HepG2 (cell line): ENCODE measurements around the gene B9D2. TPM values are rescaled to one million over a fixed set of nuclear protein-coding genes. Genes with fewer than 3 reads are reported as not detected.

ENCODE experiments used
- ATAC-seq: fragments of 200-7000 bp; cut with Tn5 transposase; 3 replicates; pipeline ENCODE4 v1.9.1; 2020; ENCODE audit warnings: mild to moderate bottlenecking, moderate library complexity
- BruUV-seq: library from RNA; stranded (reverse); fragments of 400-500 nt; replicated peaks from 2 replicates; lab custom pipeline; 2021; lab: Mats Ljungman, UMichigan
- CTCF ChIA-PET: fragments of 300-600 bp; formaldehyde crosslinking; extraction: SDS; loops from one replicate; lab custom pipeline; 2021; ENCODE audit warnings: low total read pairs, inconsistent platforms, low intra/inter-chr PET ratio; lab: Yijun Ruan, JAX
- POLR2A ChIA-PET: fragments of 350-600 bp; sonication (Branson Sonifier 250); formaldehyde crosslinking; loops from one replicate; lab custom pipeline; 2020; ENCODE audit warnings: antibody characterized with exemption, inconsistent platforms; lab: Yijun Ruan, JAX
- DNase-seq: peaks from one replicate; pipeline ENCODE4 v3.0.0-alpha.2; 2015; ENCODE audit warnings: low spot score
- FAIRE-seq: peaks from 3 replicates; lab custom pipeline; 2011; peaks lifted over from hg19 to GRCh38; lab: Jason Lieb, UNC
- H2AFZ ChIP-seq: one replicate; pipeline ENCODE4 v1.6.1; 2011; ENCODE audit warnings: low read length, inconsistent platforms
- H3K27ac ChIP-seq: fragments of 300-600 bp; 3 replicates; pipeline ENCODE4 v1.8.0; 2011; ENCODE audit warnings: mixed run types, mild to moderate bottlenecking, mixed read lengths, low read length, inconsistent platforms; ENCODE audit not compliant: insufficient read depth; ENCODE audit errors: extremely low read length
- H3K27me3 ChIP-seq, 2 experiments: fragments of 200-600 bp in 1 of 2; 2 replicates in 1 of 2; 3 replicates in 1 of 2; pipeline versions ENCODE4 v1.6.0 to v1.8.0; 2011; ENCODE audit warnings: low read length in 2 of 2, mild to moderate bottlenecking in 2 of 2, moderate library complexity in 2 of 2, inconsistent platforms in 1 of 2; ENCODE audit not compliant: insufficient read depth in 2 of 2, control insufficient read depth in 1 of 2
- H3K36me3 ChIP-seq, 2 experiments: fragments of 200-600 bp in 1 of 2; replicated peaks in 1 of 2; 2 replicates in 1 of 2; 3 replicates in 1 of 2; pipeline versions ENCODE4 v1.5.1 to v1.8.0; 2011; ENCODE audit warnings: low read length in 2 of 2, inconsistent platforms in 1 of 2; ENCODE audit not compliant: insufficient read depth in 2 of 2, control insufficient read depth in 1 of 2
- H3K4me1 ChIP-seq: 2 replicates; pipeline ENCODE4 v1.5.1; 2012; ENCODE audit warnings: low read length, inconsistent platforms; ENCODE audit not compliant: insufficient read depth
- H3K4me2 ChIP-seq: 2 replicates; pipeline ENCODE4 v1.6.0; 2011; ENCODE audit warnings: low read depth, low read length, inconsistent platforms
- H3K4me3 ChIP-seq, 3 experiments: fragments of 200-600 bp in 1 of 3; sonication (generic), shearing (Covaris generic) in 1 of 3; replicated peaks in 1 of 3; 2 replicates each; pipeline ENCODE4 v1.5.1; 2011 to 2016; ENCODE audit warnings: low read length in 3 of 3, inconsistent platforms in 2 of 3, low read depth in 2 of 3, mild to moderate bottlenecking in 2 of 3, control low read depth in 1 of 3, mixed read lengths in 1 of 3; ENCODE audit not compliant: insufficient read depth in 1 of 3
- H3K79me2 ChIP-seq: one replicate; pipeline ENCODE4 v1.6.1; 2011; ENCODE audit warnings: low read length, inconsistent platforms; ENCODE audit not compliant: insufficient read depth
- H3K9ac ChIP-seq: 2 replicates; pipeline ENCODE4 v1.6.0; 2011; ENCODE audit warnings: mild to moderate bottlenecking, low read depth, low read length, inconsistent platforms; ENCODE audit not compliant: insufficient read depth
- H3K9me3 ChIP-seq: 2 replicates; pipeline ENCODE4 v1.5.1; 2012; ENCODE audit warnings: mild to moderate bottlenecking, low read length
- H4K20me1 ChIP-seq: 2 replicates; pipeline ENCODE4 v1.6.0; 2011; ENCODE audit warnings: inconsistent platforms, mild to moderate bottlenecking, low read length, moderate library complexity; ENCODE audit not compliant: insufficient read depth
- CTCF ChIP-seq: sonication (generic); formaldehyde crosslinking; IDR thresholded peaks from 2 replicates; pipeline ENCODE4 v1.5.0; 2020; ENCODE audit warnings: mild to moderate bottlenecking, missing genetic modification reagents, moderate library complexity
- EHMT2 ChIP-seq: fragments of 200-600 bp; sonication (generic); IDR thresholded peaks from 2 replicates; pipeline ENCODE4 v1.7.0; 2017; ENCODE audit warnings: antibody characterized with exemption, low read depth, low read length, borderline replicate concordance
- ELF3 ChIP-seq: IDR thresholded peaks from 2 replicates; pipeline ENCODE4 v1.6.1; 2016; ENCODE audit warnings: missing genetic modification reagents, missing compliant biosample characterization
- FOXC1 ChIP-seq: sonication (generic); formaldehyde crosslinking; IDR thresholded peaks from 2 replicates; pipeline ENCODE4 v1.8.0; 2022; ENCODE audit warnings: mild to moderate bottlenecking, missing genetic modification reagents, borderline replicate concordance
- KDM3A ChIP-seq: IDR thresholded peaks from 2 replicates; pipeline ENCODE4 v1.6.1; 2018; ENCODE audit warnings: low read depth, missing compliant biosample characterization
- MYNN ChIP-seq: sonication (generic); formaldehyde crosslinking; IDR thresholded peaks from 2 replicates; pipeline ENCODE4 v1.4.0; 2020; ENCODE audit warnings: mild to moderate bottlenecking, low read depth, missing genetic modification reagents
- NR3C1 ChIP-seq: sonication (generic); formaldehyde crosslinking; IDR thresholded peaks from 2 replicates; pipeline ENCODE4 v1.4.0; 2020; ENCODE audit warnings: missing genetic modification reagents
- PHF21A ChIP-seq: sonication (generic); formaldehyde crosslinking; IDR thresholded peaks from 2 replicates; pipeline ENCODE4 v1.5.0; 2020; ENCODE audit warnings: mild to moderate bottlenecking, missing genetic modification reagents
- RNF219 ChIP-seq: sonication (generic); formaldehyde crosslinking; IDR thresholded peaks from 2 replicates; pipeline ENCODE4 v1.5.0; 2020; ENCODE audit warnings: mild to moderate bottlenecking, missing genetic modification reagents
- SP140L ChIP-seq: sonication (generic); formaldehyde crosslinking; IDR thresholded peaks from 2 replicates; pipeline ENCODE4 v1.4.0; 2020; ENCODE audit warnings: missing genetic modification reagents, borderline replicate concordance
- ZC3H4 ChIP-seq: sonication (generic); formaldehyde crosslinking; IDR thresholded peaks from 2 replicates; pipeline ENCODE4 v1.4.0; 2020; ENCODE audit warnings: missing genetic modification reagents, borderline replicate concordance
- ZMYM3 ChIP-seq: sonication (generic); formaldehyde crosslinking; IDR thresholded peaks from 2 replicates; pipeline ENCODE4 v1.5.1; 2020; ENCODE audit warnings: mild to moderate bottlenecking, missing genetic modification reagents
- ZNF224 ChIP-seq: sonication (generic); formaldehyde crosslinking; IDR thresholded peaks from 2 replicates; pipeline ENCODE4 v1.5.0; 2020; ENCODE audit warnings: mild to moderate bottlenecking, missing genetic modification reagents
- ZNF232 ChIP-seq: sonication (generic); formaldehyde crosslinking; IDR thresholded peaks from 2 replicates; pipeline ENCODE4 v1.4.0; 2020; ENCODE audit warnings: missing genetic modification reagents, borderline replicate concordance
- ZNF558 ChIP-seq: sonication (generic); formaldehyde crosslinking; IDR thresholded peaks from 2 replicates; pipeline ENCODE4 v1.9.0; 2022; ENCODE audit warnings: mild to moderate bottlenecking, missing genetic modification reagents, borderline replicate concordance
- ZNF703 ChIP-seq: sonication (generic); formaldehyde crosslinking; IDR thresholded peaks from 2 replicates; pipeline ENCODE4 v1.5.1; 2020; ENCODE audit warnings: missing genetic modification reagents, mild to moderate bottlenecking, moderate library complexity, borderline replicate concordance
- ZNF749 ChIP-seq: sonication (generic); formaldehyde crosslinking; IDR thresholded peaks from 2 replicates; pipeline ENCODE4 v1.8.0; 2022; ENCODE audit warnings: mild to moderate bottlenecking, missing genetic modification reagents, moderate library complexity, borderline replicate concordance
- ZNF770 ChIP-seq: sonication (generic); formaldehyde crosslinking; IDR thresholded peaks from 2 replicates; pipeline ENCODE4 v1.5.0; 2020; ENCODE audit warnings: mild to moderate bottlenecking, missing genetic modification reagents
- ZNF775 ChIP-seq: sonication (generic); formaldehyde crosslinking; IDR thresholded peaks from 2 replicates; pipeline ENCODE4 v1.4.0; 2020; ENCODE audit warnings: missing genetic modification reagents, mild to moderate bottlenecking, moderate library complexity, borderline replicate concordance
- WGBS: methylation state at CpG from one replicate; pipeline ENCODE4 v1.1.6; 2017; ENCODE audit warnings: low lambda C conversion rate; 5-methylcytosine and 5-hydroxymethylcytosine counted together
- in situ Hi-C: cut with HindIII; loops from 2 replicates; pipeline ENCODE4 v1.10.0; 2017; ENCODE audit warnings: low pct_unique_long_range_greater_than_20kb; ENCODE audit not compliant: extremely low pct_ligation_motif_present
- intact Hi-C: fragments of 100-400 bp; cut with micrococcal nuclease; formaldehyde crosslinking; loops from one replicate; pipeline ENCODE4 v1.10.0; 2022; ENCODE audit not compliant: unreplicated experiment
- polyA plus RNA-seq, 8 experiments: library from polyadenylated mRNA; depleted of rRNA in 3 of 8; stranded (reverse) in 7 of 8; unstranded in 1 of 8; fragments of >200 nt; fragmentation: Illumina TruSeq in 4 of 8; extraction: Trizol in 4 of 8; gene quantifications; 2 replicates each; pipeline versions ENCODE4 v1.2.1 to v1.2.3, GENCODE V29; 2011 to 2016; ENCODE audit warnings: low read depth in 4 of 8, missing spikeins in 1 of 8, mixed read lengths in 1 of 8; ENCODE audit not compliant: insufficient read depth in 1 of 8
- total RNA-seq, 5 experiments: library from RNA; depleted of rRNA; stranded (reverse); fragments of >200 nt; fragmentation: Illumina TruSeq; extraction: Trizol; gene quantifications; 2 replicates each; pipeline ENCODE4 v1.2.3, GENCODE V29; 2016; ENCODE audit warnings: low read depth in 1 of 5

B9D2 gene
- total and polyA plus RNA-seq, 2 of the 13 experiments (the other 11 are each of a cell fraction or from before 2014, with no cell fraction given): 3.1 to 4.4 TPM

- H3K27ac ChIP-seq: no peak overlapping the region
- 100% methylated on average over 2 of the region's 2 CpGs for WGBS
- no peak overlapping the region for H2AFZ ChIP-seq
- no peaks in the 10 kb centered on the region for H3K9me3 ChIP-seq
- no peaks in the 10 kb centered on the region for H3K27me3 ChIP-seq
- intact Hi-C loops: no loop called here
- H3K9ac ChIP-seq: no peak overlapping the region
- in situ Hi-C loops: no loop called here
- ChIA-PET CTCF (no interaction called here), POLR2A (no interaction called here)
- H3K79me2 ChIP-seq: no peaks in the 10 kb centered on the region
- no peak for FAIRE-seq
- H3K36me3 ChIP-seq: peaks cover 20 to 45% of the 10 kb centered on the region in 2 experiments
- no peak for DNase-seq
- no peaks in the 10 kb centered on the region for H4K20me1 ChIP-seq
- no peak overlapping the region for H3K4me2 ChIP-seq
- TF ChIP-seq ZNF749 (CRISPR knock-in tag) (no peak), PHF21A (no peak), EHMT2 (no peak), KDM3A (no peak), CTCF (CRISPR knock-in tag) (no peak), ZC3H4 (no peak), ZNF703 (CRISPR knock-in tag) (no peak), FOXC1 (CRISPR knock-in tag) (no peak), RNF219 (no peak), NR3C1 (no peak), ZNF224 (CRISPR knock-in tag) (no peak), MYNN (CRISPR knock-in tag) (no peak), ZNF775 (CRISPR knock-in tag) (no peak), ZNF232 (CRISPR knock-in tag) (no peak), ZMYM3 (CRISPR knock-in tag) (no peak), ZNF770 (CRISPR knock-in tag) (no peak), ELF3 (CRISPR knock-in tag) (no peak), ZNF558 (no peak), SP140L (CRISPR knock-in tag) (no peak)
- H3K4me3 ChIP-seq: no peak overlapping the region
- H3K4me1 ChIP-seq: peaks cover 3% of the 10 kb centered on the region; the same call in 1 of the 2 replicates
- no peak for ATAC-seq
- no TSS peak for BruUV-seq
These were observed 19.8 kb downstream of the B9D2 start for GRCh38 chr19:41344162-41344561.
